ENCODE measurements around the gene ARHGAP18. TPM values are rescaled to one million over a fixed set of nuclear protein-coding genes. Genes with fewer than 3 reads are reported as not detected.

Gene ARHGAP18
- total and polyA plus RNA-seq, 2 experiments from 2014 or later = 12.5 to 23.8 TPM

DNA sequence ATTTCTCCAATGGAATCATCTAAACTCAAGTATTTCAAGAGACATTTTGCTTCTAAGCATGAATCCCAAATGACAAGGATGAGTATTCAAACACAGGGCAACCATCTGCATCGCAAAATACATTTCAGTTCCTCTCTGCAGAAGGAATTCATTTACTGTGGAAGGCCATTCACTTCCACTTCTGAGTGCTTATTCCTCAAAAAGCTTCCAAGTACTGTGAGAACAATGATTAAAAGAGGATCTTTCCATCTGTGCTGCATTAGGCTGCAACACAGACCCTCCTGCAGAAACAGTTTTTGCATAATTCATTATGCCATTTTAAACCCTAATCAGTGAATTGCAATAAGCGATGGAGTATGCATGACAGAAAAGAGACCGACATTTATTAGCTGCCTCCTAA lies 52.5 kb downstream of the ARHGAP18 start:
- Histone ChIP-seq H3K36me3 (ENCODE audit: low read depth) (no peaks in the 10 kb centered on the region), H3F3A (ENCODE audit: insufficient read depth) (peaks cover 4% of the 10 kb centered on the region; the same call in 1 of the 2 replicates), H3K4me1 (ENCODE audit: insufficient read depth) (0 out of 2 replicates have a peak, but pooled peaks cover 12% of the 10 kb centered on the region), H3K27ac (no peak overlapping the region), H4K20me1 (ENCODE audit: insufficient read depth) (no peaks in the 10 kb centered on the region), H3K4me3 (no peak overlapping the region), H3K9me3 (ENCODE audit: low read depth) (no peaks in the 10 kb centered on the region), H3K9me2 (ENCODE audit: insufficient read depth) (no peaks in the 10 kb centered on the region), H3K79me2 (ENCODE audit: insufficient read depth) (peaks cover 84% of the 10 kb centered on the region), H2AFZ (no peak overlapping the region), H3K27me3 (replicated peaks; ENCODE audit: insufficient read depth) (no peaks in the 10 kb centered on the region), H3K4me2 (ENCODE audit: unreplicated experiment) (no peak overlapping the region), H3K9ac (no peak overlapping the region)
- 26 to 30% methylated on average over 3 of the region's 3 CpGs for WGBS, 2 experiments (ENCODE audit: low coverage in 1 of 2, low lambda C conversion rate in 2 of 2, missing lambda C conversion rate in 2 of 2)
- no peak for DNase-seq
- in situ Hi-C loops (cut with MboI) = no loop called here
- TF ChIP-seq EZH2phosphoT487 (IDR thresholded peaks at IDR 0.05; ENCODE audit: insufficient read depth, low read depth) = no peak
- TF ChIP-seq EZH2 (IDR thresholded peaks at IDR 0.05; ENCODE audit: insufficient read depth, poor library complexity, severe bottlenecking) = no peak

DNA sequence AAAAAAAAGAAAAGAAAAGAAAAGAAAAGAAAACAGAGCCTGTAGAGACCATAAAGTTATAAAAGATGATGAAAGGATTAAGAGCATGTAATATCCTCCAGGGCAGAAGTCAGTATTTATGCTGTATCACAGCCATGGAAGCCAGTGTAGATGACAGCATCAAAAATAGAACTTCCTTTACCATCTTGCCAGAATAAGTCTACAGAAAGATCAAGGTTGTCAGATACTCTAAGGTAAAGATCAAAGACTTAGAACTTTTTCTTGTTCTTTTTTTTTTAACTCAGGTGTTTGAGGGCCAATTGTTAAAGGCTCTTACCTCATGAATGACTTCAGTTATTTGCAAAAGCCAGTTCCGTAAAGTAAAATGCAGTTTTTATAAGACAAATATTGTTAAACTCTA lies 54.6 kb downstream of the ARHGAP18 start:
- no peak for DNase-seq

DNA sequence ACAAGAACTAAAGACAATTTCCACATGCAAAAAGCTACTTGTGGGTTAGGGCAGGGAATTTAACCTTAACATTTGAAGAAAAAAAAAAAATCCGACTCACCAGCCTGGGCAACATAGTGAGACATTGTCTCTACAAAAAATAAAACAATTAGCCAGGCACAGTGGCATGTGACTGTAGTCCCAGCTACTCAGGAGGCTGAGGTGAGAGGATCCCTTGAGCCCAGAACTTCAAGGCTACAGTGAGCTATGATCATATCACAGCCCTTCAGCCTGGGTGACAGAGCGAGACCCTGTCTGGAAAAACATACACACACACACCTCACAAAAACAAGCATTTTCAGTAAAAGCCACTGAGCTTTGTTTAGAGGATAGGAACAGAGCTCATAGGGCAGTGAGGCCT lies 56.2 kb downstream of the ARHGAP18 start:
- no peak for DNase-seq
- no peaks in the 10 kb centered on the region for H3K36me3 ChIP-seq (ENCODE audit: low read depth)
- in situ Hi-C loops (cut with MboI) = no loop called here
- TF ChIP-seq EZH2 (IDR thresholded peaks at IDR 0.05; ENCODE audit: insufficient read depth, poor library complexity, severe bottlenecking) (no peak), EZH2phosphoT487 (IDR thresholded peaks at IDR 0.05; ENCODE audit: insufficient read depth, low read depth) (no peak)
- no peak overlapping the region for H2AFZ ChIP-seq
- H3F3A ChIP-seq (ENCODE audit: insufficient read depth) = no peaks in the 10 kb centered on the region; the same call in 1 of the 2 replicates
- H3K27ac ChIP-seq = no peak overlapping the region
- WGBS, 2 experiments (ENCODE audit: low coverage in 1 of 2, low lambda C conversion rate in 2 of 2, missing lambda C conversion rate in 2 of 2) = 85 to 92% methylated on average over 2 of the region's 2 CpGs
- 0 out of 2 replicates have a peak, but pooled peaks cover 13% of the 10 kb centered on the region for H3K4me1 ChIP-seq (ENCODE audit: insufficient read depth)
- H3K9ac ChIP-seq = no peak overlapping the region
- no peaks in the 10 kb centered on the region for H4K20me1 ChIP-seq (ENCODE audit: insufficient read depth)
- H3K4me2 ChIP-seq (ENCODE audit: unreplicated experiment) = no peak overlapping the region
- no peaks in the 10 kb centered on the region for H3K9me2 ChIP-seq (ENCODE audit: insufficient read depth)
- no peak overlapping the region for H3K4me3 ChIP-seq
- H3K79me2 ChIP-seq (ENCODE audit: insufficient read depth) = peaks cover 74% of the 10 kb centered on the region
- H3K27me3 ChIP-seq (replicated peaks; ENCODE audit: insufficient read depth) = no peaks in the 10 kb centered on the region
- no peaks in the 10 kb centered on the region for H3K9me3 ChIP-seq (ENCODE audit: low read depth)

More for the DNA sequence above, 54.6 kb downstream of the ARHGAP18 start:
- Histone ChIP-seq H3F3A (ENCODE audit: insufficient read depth) (no peaks in the 10 kb centered on the region; the same call in 1 of the 2 replicates), H3K4me3 (no peak overlapping the region), H3K9me2 (ENCODE audit: insufficient read depth) (no peaks in the 10 kb centered on the region), H3K79me2 (ENCODE audit: insufficient read depth) (peaks cover 77% of the 10 kb centered on the region), H3K27ac (no peak overlapping the region), H3K36me3 (ENCODE audit: low read depth) (no peaks in the 10 kb centered on the region), H3K4me2 (ENCODE audit: unreplicated experiment) (no peak overlapping the region), H3K4me1 (ENCODE audit: insufficient read depth) (0 out of 2 replicates have a peak, but pooled peaks cover 13% of the 10 kb centered on the region), H4K20me1 (ENCODE audit: insufficient read depth) (no peaks in the 10 kb centered on the region), H2AFZ (no peak overlapping the region), H3K9ac (no peak overlapping the region), H3K9me3 (ENCODE audit: low read depth) (no peaks in the 10 kb centered on the region), H3K27me3 (replicated peaks; ENCODE audit: insufficient read depth) (no peaks in the 10 kb centered on the region)
- 97 to 100% methylated on average over 1 of the region's 1 CpG for WGBS, 2 experiments (ENCODE audit: low coverage in 1 of 2, low lambda C conversion rate in 2 of 2, missing lambda C conversion rate in 2 of 2)
- TF ChIP-seq EZH2phosphoT487 (IDR thresholded peaks at IDR 0.05; ENCODE audit: insufficient read depth, low read depth) (no peak), EZH2 (IDR thresholded peaks at IDR 0.05; ENCODE audit: insufficient read depth, poor library complexity, severe bottlenecking) (no peak)
- in situ Hi-C loops (cut with MboI) = no loop called here

DNA sequence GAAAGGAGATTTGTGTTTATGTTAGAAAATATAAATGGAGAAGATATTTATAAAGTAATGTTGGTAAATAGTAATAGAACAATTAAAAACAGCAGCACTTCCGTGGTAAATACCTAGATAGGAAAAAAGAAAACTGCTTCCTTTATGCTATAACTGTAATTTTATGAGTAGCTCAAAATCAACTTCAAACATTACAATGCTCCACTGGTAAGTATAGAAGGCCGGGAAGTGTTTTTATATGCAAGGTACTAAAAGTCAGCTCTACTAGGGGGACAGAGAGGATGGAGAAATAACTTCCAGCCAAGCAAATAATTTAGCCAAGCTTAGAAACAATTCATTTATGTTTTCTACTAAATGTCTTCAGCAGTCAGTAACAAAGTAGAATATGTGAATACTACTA lies 56.7 kb downstream of the ARHGAP18 start:
- 98% methylated on average over 2 of the region's 2 CpGs for WGBS, 2 experiments (ENCODE audit: low coverage in 1 of 2, low lambda C conversion rate in 2 of 2, missing lambda C conversion rate in 2 of 2)
- in situ Hi-C loops (cut with MboI) = no loop called here

More for the DNA sequence above, 56.7 kb downstream of the ARHGAP18 start:
- 0 out of 2 replicates have a peak, but pooled peaks cover 13% of the 10 kb centered on the region for H3K4me1 ChIP-seq (ENCODE audit: insufficient read depth)
- no peak overlapping the region for H3K27ac ChIP-seq
- TF ChIP-seq EZH2phosphoT487 (IDR thresholded peaks at IDR 0.05; ENCODE audit: insufficient read depth, low read depth) (no peak), EZH2 (IDR thresholded peaks at IDR 0.05; ENCODE audit: insufficient read depth, poor library complexity, severe bottlenecking) (no peak)
- no peak overlapping the region for H3K4me2 ChIP-seq (ENCODE audit: unreplicated experiment)
- no peak overlapping the region for H3K4me3 ChIP-seq
- no peaks in the 10 kb centered on the region for H3K9me2 ChIP-seq (ENCODE audit: insufficient read depth)
- H3K9me3 ChIP-seq (ENCODE audit: low read depth) = no peaks in the 10 kb centered on the region
- no peak overlapping the region for H2AFZ ChIP-seq
- H3K9ac ChIP-seq = no peak overlapping the region
- H3K36me3 ChIP-seq (ENCODE audit: low read depth) = no peaks in the 10 kb centered on the region
- DNase-seq = no peak
- no peaks in the 10 kb centered on the region for H4K20me1 ChIP-seq (ENCODE audit: insufficient read depth)
- H3K27me3 ChIP-seq (replicated peaks; ENCODE audit: insufficient read depth) = no peaks in the 10 kb centered on the region
- no peaks in the 10 kb centered on the region; the same call in 1 of the 2 replicates for H3F3A ChIP-seq (ENCODE audit: insufficient read depth)
- H3K79me2 ChIP-seq (ENCODE audit: insufficient read depth) = peaks cover 73% of the 10 kb centered on the region
